ENCODE measurements around the gene SBF2.

DNA sequence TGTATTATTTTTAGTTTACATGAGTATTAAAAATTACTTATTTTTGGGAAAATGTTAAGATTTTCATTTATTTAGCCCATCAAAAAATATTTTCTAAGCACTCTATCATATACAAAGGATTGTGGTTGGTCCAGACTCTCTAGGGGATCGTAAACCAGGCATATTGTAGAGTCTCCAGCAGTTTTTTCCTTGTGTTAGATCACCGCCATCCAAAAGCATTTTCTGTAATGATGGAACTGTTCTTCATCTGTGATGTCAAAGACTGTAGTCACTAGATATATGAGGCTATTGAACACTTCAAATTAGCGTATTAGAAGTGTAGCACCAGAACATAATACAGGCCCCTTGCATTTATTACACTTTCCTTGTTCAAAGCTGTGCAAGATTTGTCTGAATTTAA lies 154.9 kb downstream of the SBF2 start:
- TF ChIP-seq, protein P1, sequence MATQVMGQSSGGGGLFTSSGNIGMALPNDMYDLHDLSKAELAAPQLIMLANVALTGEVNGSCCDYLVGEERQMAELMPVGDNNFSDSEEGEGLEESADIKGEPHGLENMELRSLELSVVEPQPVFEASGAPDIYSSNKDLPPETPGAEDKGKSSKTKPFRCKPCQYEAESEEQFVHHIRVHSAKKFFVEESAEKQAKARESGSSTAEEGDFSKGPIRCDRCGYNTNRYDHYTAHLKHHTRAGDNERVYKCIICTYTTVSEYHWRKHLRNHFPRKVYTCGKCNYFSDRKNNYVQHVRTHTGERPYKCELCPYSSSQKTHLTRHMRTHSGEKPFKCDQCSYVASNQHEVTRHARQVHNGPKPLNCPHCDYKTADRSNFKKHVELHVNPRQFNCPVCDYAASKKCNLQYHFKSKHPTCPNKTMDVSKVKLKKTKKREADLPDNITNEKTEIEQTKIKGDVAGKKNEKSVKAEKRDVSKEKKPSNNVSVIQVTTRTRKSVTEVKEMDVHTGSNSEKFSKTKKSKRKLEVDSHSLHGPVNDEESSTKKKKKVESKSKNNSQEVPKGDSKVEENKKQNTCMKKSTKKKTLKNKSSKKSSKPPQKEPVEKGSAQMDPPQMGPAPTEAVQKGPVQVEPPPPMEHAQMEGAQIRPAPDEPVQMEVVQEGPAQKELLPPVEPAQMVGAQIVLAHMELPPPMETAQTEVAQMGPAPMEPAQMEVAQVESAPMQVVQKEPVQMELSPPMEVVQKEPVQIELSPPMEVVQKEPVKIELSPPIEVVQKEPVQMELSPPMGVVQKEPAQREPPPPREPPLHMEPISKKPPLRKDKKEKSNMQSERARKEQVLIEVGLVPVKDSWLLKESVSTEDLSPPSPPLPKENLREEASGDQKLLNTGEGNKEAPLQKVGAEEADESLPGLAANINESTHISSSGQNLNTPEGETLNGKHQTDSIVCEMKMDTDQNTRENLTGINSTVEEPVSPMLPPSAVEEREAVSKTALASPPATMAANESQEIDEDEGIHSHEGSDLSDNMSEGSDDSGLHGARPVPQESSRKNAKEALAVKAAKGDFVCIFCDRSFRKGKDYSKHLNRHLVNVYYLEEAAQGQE (IDR thresholded peaks at IDR 0.05; ENCODE audit: insufficient read depth in 1 of 2, low read depth in 2 of 2, low read length in 2 of 2) = no peak
- TF ChIP-seq SIN3A (IDR thresholded peaks at IDR 0.05; ENCODE audit: borderline replicate concordance, insufficient read depth, low read length) = no peak
- no peak for TF ChIP-seq POLR2AphosphoS5 (IDR thresholded peaks at IDR 0.05; ENCODE audit: low read depth, low read length)

Data from PFSK-1 (cell line).